GM12892 (cell line): ENCODE results near the gene ZER1.

ENCODE experiments used
- POLR2A ChIP-seq: IDR thresholded peaks from 2 replicates; pipeline ENCODE4 v1.6.1; 2011; ENCODE audit warnings: low read depth, low read length, control low read depth
- POLR2AphosphoS5 ChIP-seq: IDR thresholded peaks from 2 replicates; pipeline ENCODE4 v1.6.1; 2011; ENCODE audit warnings: low read depth, low read length, control low read depth
- TAF1 ChIP-seq: IDR thresholded peaks from 2 replicates; pipeline ENCODE4 v1.6.1; 2011; ENCODE audit warnings: low read depth, mild to moderate bottlenecking, control low read depth, low read length, borderline replicate concordance

- TF ChIP-seq POLR2AphosphoS5 (no peak), POLR2A (no peak), TAF1 (no peak)
Observed at GRCh38 chr9:128719919-128720605, 51.7 kb downstream of the ZER1 start.
